ENCODE data around the gene DTD1. TPM values are rescaled to one million over a fixed set of nuclear protein-coding genes. Genes with fewer than 3 reads are reported as not detected.

The DTD1 gene
- total RNA-seq, 2 experiments from 2014 or later, result 27.6 to 43.0 TPM

DNA sequence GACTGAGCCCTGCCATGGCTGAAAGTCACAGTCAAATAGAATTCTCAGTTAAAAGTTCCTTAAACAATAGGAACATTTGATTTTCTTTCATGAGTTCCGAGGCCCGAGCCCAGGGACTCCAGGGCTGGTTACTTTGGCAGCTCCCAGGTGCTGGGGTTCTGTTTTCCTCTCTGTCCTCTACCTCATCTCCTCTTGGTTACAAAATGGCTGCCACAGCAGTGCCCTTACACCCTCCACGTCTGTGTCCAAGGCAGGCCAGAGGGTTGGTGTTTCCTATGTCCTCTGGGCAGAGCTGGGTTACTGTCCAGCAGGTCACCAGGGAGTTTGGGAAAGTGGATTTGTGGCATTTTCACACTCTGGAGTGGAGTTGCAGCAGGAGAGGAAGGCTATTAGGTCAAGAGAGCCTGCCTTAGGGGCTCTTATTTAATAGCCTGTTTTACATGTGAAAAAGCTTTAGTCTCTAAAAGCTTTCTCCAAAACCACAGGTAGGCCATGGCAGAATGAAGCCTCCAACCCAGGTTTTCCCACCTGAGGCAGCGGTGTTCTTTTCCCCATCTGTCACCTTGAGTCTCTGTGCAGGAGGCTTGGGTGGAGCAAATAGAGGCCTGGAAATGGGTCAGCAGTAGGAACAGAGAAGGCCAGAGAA lies 111.0 kb downstream of the DTD1 start:
- no peak overlapping the region for H3K4me3 ChIP-seq (ENCODE audit: low read depth, low read length, poor library complexity, severe bottlenecking)
- intact Hi-C loops (cut with micrococcal nuclease; ENCODE audit: unreplicated experiment), result no loop called here
- DNase-seq (ENCODE audit: low spot score), result no peak
- H2AFZ ChIP-seq (ENCODE audit: low read length), result no peak overlapping the region
- H3K36me3 ChIP-seq (ENCODE audit: insufficient read depth, low read length), result no peaks in the 10 kb centered on the region
- H3K79me2 ChIP-seq (ENCODE audit: insufficient read depth, low read depth, low read length), result no peaks in the 10 kb centered on the region
- no peaks in the 10 kb centered on the region for H3K9me3 ChIP-seq (ENCODE audit: low read length)
- H3K4me1 ChIP-seq (ENCODE audit: insufficient read depth, low read length, poor library complexity, severe bottlenecking), result no peaks in the 10 kb centered on the region
- no peaks in the 10 kb centered on the region for H3K9me2 ChIP-seq (ENCODE audit: insufficient read depth, low read length)
- POLR2A ChIA-PET, result no interaction called here
- BruUV-seq (replicated peaks), result no TSS peak
- no peak overlapping the region for H3K4me2 ChIP-seq (ENCODE audit: low read length)
- no peak overlapping the region for H3K27ac ChIP-seq (ENCODE audit: low read depth, low read length, poor library complexity, severe bottlenecking)
- TF ChIP-seq, protein P1, sequence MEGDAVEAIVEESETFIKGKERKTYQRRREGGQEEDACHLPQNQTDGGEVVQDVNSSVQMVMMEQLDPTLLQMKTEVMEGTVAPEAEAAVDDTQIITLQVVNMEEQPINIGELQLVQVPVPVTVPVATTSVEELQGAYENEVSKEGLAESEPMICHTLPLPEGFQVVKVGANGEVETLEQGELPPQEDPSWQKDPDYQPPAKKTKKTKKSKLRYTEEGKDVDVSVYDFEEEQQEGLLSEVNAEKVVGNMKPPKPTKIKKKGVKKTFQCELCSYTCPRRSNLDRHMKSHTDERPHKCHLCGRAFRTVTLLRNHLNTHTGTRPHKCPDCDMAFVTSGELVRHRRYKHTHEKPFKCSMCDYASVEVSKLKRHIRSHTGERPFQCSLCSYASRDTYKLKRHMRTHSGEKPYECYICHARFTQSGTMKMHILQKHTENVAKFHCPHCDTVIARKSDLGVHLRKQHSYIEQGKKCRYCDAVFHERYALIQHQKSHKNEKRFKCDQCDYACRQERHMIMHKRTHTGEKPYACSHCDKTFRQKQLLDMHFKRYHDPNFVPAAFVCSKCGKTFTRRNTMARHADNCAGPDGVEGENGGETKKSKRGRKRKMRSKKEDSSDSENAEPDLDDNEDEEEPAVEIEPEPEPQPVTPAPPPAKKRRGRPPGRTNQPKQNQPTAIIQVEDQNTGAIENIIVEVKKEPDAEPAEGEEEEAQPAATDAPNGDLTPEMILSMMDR (conservative IDR thresholded peaks at IDR 0.05; ENCODE audit: low read length), result no peak
- no peak for TF ChIP-seq EZH2phosphoT487 (IDR thresholded peaks at IDR 0.05; ENCODE audit: borderline replicate concordance, low read depth, low read length)
- CTCF ChIA-PET (ENCODE audit: unreplicated experiment), result no interaction called here
- no peaks in the 10 kb centered on the region for H4K20me1 ChIP-seq (ENCODE audit: insufficient read depth, low read length)

DNA sequence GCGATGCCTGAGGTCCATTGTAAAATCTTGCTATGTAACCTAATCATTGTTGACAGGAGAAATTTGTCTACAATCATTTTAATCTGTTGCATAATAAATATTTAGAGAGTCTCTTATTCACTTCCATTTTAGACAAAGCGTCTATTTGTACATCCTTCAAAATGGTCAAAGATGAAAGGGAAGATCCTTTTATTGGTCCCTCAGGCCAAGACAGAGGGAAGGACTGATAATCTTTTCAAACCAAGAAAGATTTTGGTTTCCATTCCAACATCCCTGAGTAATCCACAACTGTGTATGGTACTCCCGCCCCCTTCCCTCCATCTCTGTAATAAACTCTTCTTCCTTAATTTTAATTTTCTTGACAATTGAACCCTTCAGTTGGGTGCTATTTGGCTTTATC lies 114.1 kb downstream of the DTD1 start:
- no TSS peak for BruUV-seq (replicated peaks)
- Histone ChIP-seq H3K9me3 (ENCODE audit: low read length) (no peaks in the 10 kb centered on the region), H2AFZ (ENCODE audit: low read length) (no peak overlapping the region), H3K4me1 (ENCODE audit: insufficient read depth, low read length, poor library complexity, severe bottlenecking) (no peaks in the 10 kb centered on the region), H3K4me2 (ENCODE audit: low read length) (no peak overlapping the region), H3K9me2 (ENCODE audit: insufficient read depth, low read length) (no peaks in the 10 kb centered on the region), H3K79me2 (ENCODE audit: insufficient read depth, low read depth, low read length) (no peaks in the 10 kb centered on the region), H3K4me3 (ENCODE audit: low read depth, low read length, poor library complexity, severe bottlenecking) (no peak overlapping the region), H3K36me3 (ENCODE audit: insufficient read depth, low read length) (no peaks in the 10 kb centered on the region), H4K20me1 (ENCODE audit: insufficient read depth, low read length) (no peaks in the 10 kb centered on the region; the same call in 1 of the 2 replicates), H3K27ac (ENCODE audit: low read depth, low read length, poor library complexity, severe bottlenecking) (no peak overlapping the region)
- DNase-seq (ENCODE audit: low spot score), result no peak
- ChIA-PET POLR2A (no interaction called here), CTCF (ENCODE audit: unreplicated experiment) (no interaction called here)
- TF ChIP-seq, protein P1 (conservative IDR thresholded peaks at IDR 0.05; ENCODE audit: low read length), result no peak
- TF ChIP-seq EZH2phosphoT487 (IDR thresholded peaks at IDR 0.05; ENCODE audit: borderline replicate concordance, low read depth, low read length), result no peak
- intact Hi-C loops (cut with micrococcal nuclease; ENCODE audit: unreplicated experiment), result no loop called here

DNA sequence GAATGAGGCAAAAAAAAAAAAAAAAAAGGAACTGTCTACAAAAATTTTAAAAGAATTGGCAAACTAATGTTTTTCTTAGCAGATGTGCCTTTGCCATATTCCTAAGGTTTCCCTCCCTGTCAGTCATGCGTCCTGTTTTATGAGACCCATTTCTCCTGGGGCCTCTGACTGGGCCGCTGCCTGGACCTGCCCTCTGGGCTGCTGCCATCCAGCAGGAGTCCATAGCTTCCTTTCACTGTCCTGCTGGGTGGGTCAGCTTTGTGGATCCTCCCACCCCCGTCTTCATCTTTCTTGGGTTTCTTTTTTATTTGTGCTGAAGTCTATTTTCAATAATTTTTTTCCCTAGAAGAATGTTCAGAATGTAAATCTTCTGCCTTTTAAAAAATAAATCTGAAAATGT lies 114.9 kb downstream of the DTD1 start:
- no TSS peak for BruUV-seq (replicated peaks)
- no peak overlapping the region for H2AFZ ChIP-seq (ENCODE audit: low read length)
- intact Hi-C loops (cut with micrococcal nuclease; ENCODE audit: unreplicated experiment), result no loop called here
- no peak overlapping the region for H3K4me3 ChIP-seq (ENCODE audit: low read depth, low read length, poor library complexity, severe bottlenecking)
- H3K9me2 ChIP-seq (ENCODE audit: insufficient read depth, low read length), result no peaks in the 10 kb centered on the region
- H3K79me2 ChIP-seq (ENCODE audit: insufficient read depth, low read depth, low read length), result no peaks in the 10 kb centered on the region
- DNase-seq (ENCODE audit: low spot score), result no peak
- no peaks in the 10 kb centered on the region for H3K36me3 ChIP-seq (ENCODE audit: insufficient read depth, low read length)
- H3K27ac ChIP-seq (ENCODE audit: low read depth, low read length, poor library complexity, severe bottlenecking), result no peak overlapping the region
- CTCF ChIA-PET (ENCODE audit: unreplicated experiment), result no interaction called here
- H3K9me3 ChIP-seq (ENCODE audit: low read length), result no peaks in the 10 kb centered on the region
- TF ChIP-seq, protein P1 (conservative IDR thresholded peaks at IDR 0.05; ENCODE audit: low read length), result no peak
- TF ChIP-seq EZH2phosphoT487 (IDR thresholded peaks at IDR 0.05; ENCODE audit: borderline replicate concordance, low read depth, low read length), result no peak
- no peaks in the 10 kb centered on the region for H3K4me1 ChIP-seq (ENCODE audit: insufficient read depth, low read length, poor library complexity, severe bottlenecking)
- H4K20me1 ChIP-seq (ENCODE audit: insufficient read depth, low read length), result no peaks in the 10 kb centered on the region; the same call in 1 of the 2 replicates
- POLR2A ChIA-PET, result no interaction called here
- H3K4me2 ChIP-seq (ENCODE audit: low read length), result no peak overlapping the region
